Muscle layer of duodenum (tissue), 2 donors: ENCODE data around the gene HSD17B14.

Experiments used
- H3K27ac ChIP-seq: one replicate; pipeline ENCODE4 v1.7.0; 2013; ENCODE audit warnings: mild to moderate bottlenecking, low read length
- H3K27me3 ChIP-seq: one replicate; pipeline ENCODE4 v1.7.0; 2013; ENCODE audit warnings: low read depth, mild to moderate bottlenecking, control low read depth, low read length
- H3K36me3 ChIP-seq, 2 donors: one replicate each; pipeline ENCODE4 v1.7.0; 2013; ENCODE audit warnings: low read length in 2 of 2, control low read depth in 1 of 2, mild to moderate bottlenecking in 1 of 2; ENCODE audit not compliant: insufficient read depth in 2 of 2, control insufficient read depth in 1 of 2
- H3K4me1 ChIP-seq, 2 donors: one replicate each; pipeline ENCODE4 v1.7.0; 2013; ENCODE audit warnings: low read length in 2 of 2, mild to moderate bottlenecking in 2 of 2, control low read depth in 1 of 2, moderate library complexity in 1 of 2; ENCODE audit not compliant: insufficient read depth in 2 of 2, control insufficient read depth in 1 of 2
- H3K4me3 ChIP-seq, 2 donors: one replicate each; pipeline ENCODE4 v1.7.0; 2013; ENCODE audit warnings: low read length in 2 of 2, low read depth in 1 of 2, mild to moderate bottlenecking in 1 of 2
- H3K9me3 ChIP-seq, 2 donors: one replicate each; pipeline ENCODE4 v1.7.0; 2013; ENCODE audit warnings: low read length in 2 of 2, control low read depth in 1 of 2, mild to moderate bottlenecking in 1 of 2; ENCODE audit not compliant: control insufficient read depth in 1 of 2
- donor health status: healthy.

Gene HSD17B14

DNA sequence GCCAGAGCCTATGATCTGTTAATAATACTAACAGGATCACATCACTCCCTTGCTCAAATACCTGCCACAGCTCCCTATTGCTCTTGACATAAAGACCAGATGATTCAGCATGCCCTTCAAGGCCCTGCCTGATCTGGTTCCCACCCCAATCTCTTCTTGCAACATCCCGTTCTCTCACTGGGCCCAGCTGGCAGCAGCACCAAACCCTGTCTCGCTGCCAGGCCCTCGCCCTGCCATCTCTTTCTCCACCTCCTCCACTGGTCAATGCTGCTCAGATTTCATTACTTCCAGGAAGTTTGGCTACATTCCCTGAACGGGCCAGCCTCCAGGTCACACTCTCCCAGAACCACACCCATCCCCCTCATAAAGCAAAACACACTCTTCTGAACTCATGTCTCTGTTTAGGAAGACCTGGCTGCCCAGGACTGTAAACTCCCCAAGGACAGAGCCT is 16.9 kb downstream of the HSD17B14 start:
- Histone ChIP-seq H3K9me3 (no peaks in the 10 kb centered on the region), H3K27ac (no peak overlapping the region), H3K27me3 (no peaks in the 10 kb centered on the region), H3K4me3 (no peak overlapping the region), H3K36me3 (no peaks in the 10 kb centered on the region), H3K4me1 (no peaks in the 10 kb centered on the region)

DNA sequence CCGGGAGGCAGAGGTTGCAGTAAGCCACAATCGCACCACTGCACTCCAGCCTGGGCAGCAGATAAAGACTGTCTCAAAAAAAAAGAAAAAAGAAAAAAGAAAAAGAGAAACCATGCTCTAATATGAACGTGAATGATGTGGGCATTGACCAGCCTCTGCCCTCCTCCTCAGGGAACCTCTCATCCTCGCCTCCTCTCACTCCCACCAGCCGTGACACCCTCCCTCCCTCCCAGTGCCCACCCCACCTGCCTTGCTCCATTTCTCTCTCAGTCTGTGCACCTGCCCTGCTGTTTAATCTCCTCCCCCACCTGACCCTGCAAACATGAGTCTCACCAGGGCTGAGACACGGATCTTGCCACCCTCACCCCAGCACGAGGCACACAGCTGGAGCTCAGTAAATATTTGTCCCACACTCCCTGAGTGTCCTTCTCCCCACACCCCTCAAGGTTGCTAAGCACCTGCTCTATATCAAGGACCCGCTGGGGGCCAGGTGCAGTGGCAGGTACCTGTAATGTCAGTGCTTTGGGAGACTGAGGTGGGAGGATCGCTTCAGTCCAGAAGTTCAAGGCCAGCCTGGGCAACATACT is 18.0 kb downstream of the HSD17B14 start:
- no peaks in the 10 kb centered on the region for H3K4me1 ChIP-seq
- H3K27me3 ChIP-seq, result no peaks in the 10 kb centered on the region
- H3K9me3 ChIP-seq, result no peaks in the 10 kb centered on the region
- no peak overlapping the region for H3K4me3 ChIP-seq
- H3K36me3 ChIP-seq, result no peaks in the 10 kb centered on the region
- H3K27ac ChIP-seq, result no peak overlapping the region

DNA sequence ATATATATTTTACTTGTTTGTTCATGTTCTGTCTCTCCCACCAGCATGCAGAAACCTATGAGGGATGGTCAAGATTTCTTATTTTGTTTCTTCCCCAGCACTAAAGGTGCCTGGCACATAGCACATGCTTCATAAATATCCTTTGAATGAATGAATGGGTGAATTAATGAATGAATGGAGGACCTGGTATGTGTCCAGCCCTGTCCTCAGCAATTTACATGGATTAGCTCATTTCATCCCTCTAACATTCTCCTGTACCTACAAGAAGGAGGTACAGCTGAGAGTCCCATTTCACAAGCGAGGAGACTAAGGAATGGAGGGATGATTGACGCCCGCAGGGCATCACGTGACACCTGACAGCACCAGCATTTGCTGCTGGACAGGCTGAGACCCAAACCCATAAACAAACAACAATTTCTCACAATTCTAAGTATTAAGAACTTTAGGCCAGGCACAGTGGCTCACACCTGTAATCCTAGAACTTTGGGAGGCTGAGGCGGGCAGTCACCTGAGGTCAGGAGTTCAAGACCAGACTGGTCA is 18.6 kb downstream of the HSD17B14 start:
- H3K9me3 ChIP-seq, result no peaks in the 10 kb centered on the region
- no peaks in the 10 kb centered on the region for H3K36me3 ChIP-seq
- no peaks in the 10 kb centered on the region for H3K27me3 ChIP-seq
- no peak overlapping the region for H3K27ac ChIP-seq
- peaks cover 0 to under 1% of the 10 kb centered on the region in 2 donors for H3K4me1 ChIP-seq
- no peak overlapping the region for H3K4me3 ChIP-seq

DNA sequence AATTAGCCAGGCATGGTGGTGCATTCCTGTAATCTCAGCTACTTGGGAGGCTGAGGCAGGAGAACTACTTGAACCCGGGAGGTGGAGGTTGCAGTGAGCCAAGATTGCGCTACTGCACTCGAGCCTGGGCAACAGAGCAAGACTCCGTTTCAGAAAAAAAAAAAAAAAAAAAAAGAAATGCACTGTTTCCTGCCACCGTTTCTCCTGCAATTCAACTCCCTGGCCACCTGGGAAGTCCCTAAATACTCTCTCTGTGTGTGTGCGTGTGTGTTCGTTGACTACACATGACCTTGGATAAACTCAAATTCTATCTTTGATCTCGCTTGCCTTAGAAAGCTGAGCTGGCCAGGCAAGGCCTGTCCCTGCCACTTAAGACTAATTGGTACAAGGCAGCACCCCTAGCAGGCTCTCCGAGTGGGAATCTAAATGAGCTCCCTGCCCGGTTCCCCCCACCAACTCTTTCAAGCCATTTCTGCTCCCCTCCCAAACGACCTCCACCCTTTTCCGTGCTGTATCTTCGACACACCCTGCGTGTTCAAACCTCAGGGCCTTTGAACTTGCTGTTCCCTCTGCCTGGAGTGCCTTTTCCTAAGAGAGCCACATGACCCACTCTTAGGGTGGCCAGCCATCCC is 20.3 kb downstream of the HSD17B14 start:
- H3K4me3 ChIP-seq, result no peak overlapping the region
- H3K27ac ChIP-seq, result peak overlapping the region; percentile 14
- H3K9me3 ChIP-seq, result no peaks in the 10 kb centered on the region
- no peaks in the 10 kb centered on the region for H3K27me3 ChIP-seq
- H3K36me3 ChIP-seq, result no peaks in the 10 kb centered on the region
- H3K4me1 ChIP-seq, result peaks cover 0 to 5% of the 10 kb centered on the region in 2 donors

DNA sequence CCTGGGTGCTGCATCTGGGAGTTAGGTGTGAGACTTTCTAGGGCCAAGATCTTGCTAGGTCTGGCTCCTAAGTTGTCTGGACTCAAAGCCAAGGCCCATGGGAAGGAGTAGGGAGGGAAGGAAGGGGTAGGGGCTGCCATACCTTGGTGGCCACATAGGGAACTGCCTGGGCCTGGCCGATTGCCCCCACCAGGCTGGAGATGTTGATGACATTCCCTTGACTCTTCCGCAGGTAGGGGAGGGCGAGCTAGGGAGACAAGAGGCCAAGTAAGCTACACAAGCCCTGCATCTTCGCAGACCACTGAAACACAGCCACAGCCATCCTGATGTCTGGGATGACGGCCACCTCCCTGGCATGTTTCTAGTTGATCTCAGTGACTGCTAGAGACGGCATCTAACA is 21.4 kb downstream of the HSD17B14 start:
- Histone ChIP-seq H3K27ac (no peak overlapping the region), H3K36me3 (no peaks in the 10 kb centered on the region), H3K4me3 (no peak overlapping the region), H3K27me3 (no peaks in the 10 kb centered on the region), H3K4me1 (peaks cover 0 to 14% of the 10 kb centered on the region in 2 donors), H3K9me3 (no peaks in the 10 kb centered on the region)

DNA sequence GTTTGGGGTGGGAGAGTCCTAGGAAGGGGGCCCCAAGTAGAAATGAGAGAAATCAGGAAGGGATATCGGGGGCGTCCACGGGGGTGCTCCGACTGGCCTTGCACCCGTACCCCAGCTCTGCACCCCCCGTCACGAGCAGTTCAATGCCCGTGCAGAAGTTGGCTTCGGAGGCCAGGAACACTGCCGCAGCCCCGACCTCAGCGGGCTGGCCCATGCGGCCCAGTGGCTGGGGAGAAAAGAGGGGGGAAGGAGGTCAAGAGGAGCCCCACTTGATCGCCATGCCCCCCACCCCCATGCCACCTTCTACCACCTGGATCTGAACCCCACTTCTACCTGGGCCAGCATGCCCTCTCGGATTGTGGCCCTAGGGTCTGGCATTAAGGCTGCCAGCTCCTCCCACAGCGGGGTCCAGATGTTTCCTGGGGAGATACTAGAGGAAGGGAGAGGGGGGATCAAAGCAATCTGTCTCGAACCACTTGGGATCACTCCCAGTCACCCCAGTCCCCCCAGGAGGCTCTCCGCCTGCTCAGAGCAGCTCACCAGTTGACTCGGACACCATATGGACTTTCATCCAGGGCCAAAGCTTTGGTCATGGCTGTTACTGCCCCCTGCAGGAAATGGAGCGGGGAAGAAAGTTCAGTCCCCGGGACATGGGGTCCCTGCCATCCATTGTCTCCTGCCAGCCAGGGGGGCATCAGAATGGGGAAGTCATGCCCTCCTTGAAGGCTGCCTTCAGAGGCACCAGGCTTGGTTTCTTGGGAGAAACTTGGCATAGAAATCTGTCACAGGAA is 23.0 kb downstream of the HSD17B14 start:
- Histone ChIP-seq H3K4me3 (no peak overlapping the region), H3K4me1 (peaks cover 0 to 15% of the 10 kb centered on the region in 2 donors), H3K36me3 (no peaks in the 10 kb centered on the region), H3K27ac (no peak overlapping the region), H3K9me3 (no peaks in the 10 kb centered on the region), H3K27me3 (no peaks in the 10 kb centered on the region)

DNA sequence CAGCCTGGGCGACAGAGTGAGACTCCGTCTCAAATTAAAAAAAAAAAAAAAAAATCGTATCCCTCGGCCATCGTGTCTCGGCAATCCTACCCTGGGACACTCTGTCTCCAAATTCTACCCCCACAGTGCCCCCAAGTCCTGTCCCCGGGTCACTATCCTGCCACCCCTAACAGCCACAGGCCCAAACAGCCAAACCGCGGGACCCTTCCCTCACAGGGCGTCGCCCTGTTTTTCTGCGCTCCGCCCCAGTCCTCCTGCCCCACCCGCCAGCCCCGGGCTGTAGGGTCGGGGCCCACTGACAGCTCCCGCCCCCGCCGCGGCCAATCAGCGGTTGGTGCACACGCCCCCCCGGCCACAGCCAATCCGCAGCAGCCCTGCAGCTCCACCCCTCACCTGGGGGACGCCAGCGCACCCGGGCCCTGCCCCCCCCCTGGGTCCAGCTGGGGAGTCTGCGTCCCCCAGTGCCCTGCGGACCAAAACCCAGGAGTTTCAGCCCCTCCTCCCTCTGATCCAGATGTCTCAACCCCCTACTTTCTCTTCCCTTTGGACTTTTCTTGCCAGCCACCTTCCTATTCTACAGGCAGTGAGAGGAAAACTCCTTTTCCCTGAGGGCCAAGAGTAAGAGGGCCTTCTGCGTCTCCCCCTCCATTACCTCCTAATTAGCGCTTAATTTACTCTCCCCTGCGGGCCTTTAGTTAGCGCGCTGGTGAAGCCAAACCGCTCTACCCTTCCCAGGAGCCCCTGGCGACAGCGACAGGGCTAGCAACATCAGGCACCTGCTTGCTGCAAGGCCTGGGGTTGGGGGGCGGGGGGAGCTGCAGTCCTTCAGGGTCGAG is 24.0 kb downstream of the HSD17B14 start:
- Histone ChIP-seq H3K9me3 (no peaks in the 10 kb centered on the region), H3K36me3 (peaks cover 0 to 7% of the 10 kb centered on the region in 2 donors), H3K27ac (no peak overlapping the region), H3K27me3 (no peaks in the 10 kb centered on the region), H3K4me1 (peaks cover 0 to 15% of the 10 kb centered on the region in 2 donors), H3K4me3 (peak overlapping the region; percentile 40 to 56)

DNA sequence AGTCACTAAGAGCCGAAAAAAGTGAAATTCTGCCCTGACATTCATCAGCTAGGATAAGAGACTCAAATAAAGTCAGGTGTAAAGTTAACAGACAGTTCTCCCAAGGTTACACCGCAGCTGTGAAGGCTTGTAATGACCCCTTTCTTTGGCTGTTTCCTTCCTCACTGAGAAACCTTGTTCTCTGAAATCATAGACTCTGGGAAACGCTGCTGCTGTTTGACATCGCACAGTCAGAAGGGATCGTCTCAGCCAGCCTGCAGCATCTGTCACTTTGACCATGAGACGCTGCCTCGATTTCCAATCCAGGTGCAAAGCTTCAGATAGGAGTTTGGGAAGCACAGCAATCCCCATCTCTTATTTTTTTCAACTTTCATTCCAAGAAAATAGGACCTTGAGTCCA is 26.1 kb downstream of the HSD17B14 start:
- H3K27ac ChIP-seq, result peak overlapping the region; percentile 31
- no peaks in the 10 kb centered on the region for H3K27me3 ChIP-seq
- peak overlapping the region; percentile 62 to 82 for H3K4me3 ChIP-seq
- no peaks in the 10 kb centered on the region for H3K9me3 ChIP-seq
- H3K4me1 ChIP-seq, result peaks cover 0 to 21% of the 10 kb centered on the region in 2 donors
- peaks cover 0 to 7% of the 10 kb centered on the region in 2 donors for H3K36me3 ChIP-seq

DNA sequence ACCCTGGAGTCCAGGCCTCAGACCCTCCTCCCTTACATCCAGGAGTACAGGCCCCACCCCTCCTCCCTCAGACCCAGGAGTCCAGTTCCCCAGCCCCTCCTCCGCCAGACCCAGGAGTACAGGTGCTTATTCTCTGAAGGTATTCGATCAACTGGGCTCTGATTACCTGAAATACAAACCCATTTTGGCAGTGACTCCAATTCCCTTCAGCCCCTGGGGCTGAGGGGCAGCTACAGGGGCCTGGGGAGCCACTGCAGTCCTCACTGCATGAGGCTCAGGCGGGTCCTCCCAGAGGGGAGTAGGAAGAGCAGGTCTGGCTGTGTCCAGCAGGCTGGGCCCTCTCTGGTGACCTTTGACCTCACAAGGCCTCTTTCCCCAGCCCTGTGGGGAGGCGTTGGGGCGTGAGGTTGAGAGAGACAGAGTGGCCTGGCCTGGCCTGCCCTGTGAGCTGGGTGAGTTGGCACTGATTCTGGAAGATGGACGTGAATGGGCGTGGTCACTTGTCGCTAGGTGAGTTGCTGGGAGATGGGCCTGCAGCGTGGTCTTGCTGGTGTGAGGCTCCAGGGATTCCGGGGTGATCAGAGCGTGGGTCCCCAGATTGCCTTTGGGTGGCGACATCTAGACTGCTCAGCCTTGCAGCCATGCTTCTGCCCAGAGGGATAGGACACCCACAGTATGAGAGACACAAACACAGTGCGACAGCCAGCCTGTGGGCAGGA is 28.5 kb downstream of the HSD17B14 start:
- Histone ChIP-seq H3K27ac (peak overlapping the region; percentile 60), H3K36me3 (peaks cover 0 to 7% of the 10 kb centered on the region in 2 donors), H3K4me3 (peak overlapping the region in 1 of 2 donors; percentile 21)

DNA sequence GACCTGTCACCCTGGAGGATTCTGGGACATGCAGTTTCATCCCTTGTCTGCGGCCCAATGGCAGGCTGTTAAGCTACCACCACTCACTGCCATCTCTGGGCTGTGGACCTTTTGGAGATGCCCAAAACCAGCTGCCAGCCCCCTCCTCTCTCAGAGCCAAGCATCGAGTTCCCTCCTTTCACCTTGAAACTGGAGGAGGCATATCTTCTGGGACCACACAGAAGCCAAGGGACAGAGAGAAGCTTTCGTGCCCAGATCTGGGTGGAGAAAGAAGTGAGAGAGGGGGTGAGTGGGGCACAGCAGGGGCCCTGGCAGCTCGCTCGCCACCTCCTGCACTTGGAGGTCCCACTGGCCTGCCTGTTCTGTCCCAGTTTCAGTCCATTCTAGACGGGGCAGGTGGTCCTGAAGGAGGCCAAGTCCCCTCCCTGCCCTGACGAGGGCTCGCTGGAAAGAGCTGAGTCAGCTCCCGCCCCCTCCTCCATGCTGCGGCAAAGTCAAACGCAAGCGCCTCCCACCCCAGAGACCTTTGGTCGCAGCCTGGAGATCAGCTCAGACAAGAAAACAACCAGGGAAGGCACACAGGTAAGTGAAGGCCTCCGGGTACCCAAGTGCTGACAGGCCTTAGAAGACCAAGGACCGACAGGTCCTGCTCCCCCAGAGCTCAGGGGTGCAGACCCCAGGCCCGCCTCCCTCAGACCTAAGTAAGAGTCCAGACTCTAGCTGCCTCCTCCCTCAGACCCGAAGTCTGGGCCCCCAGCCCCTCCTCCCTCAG is 29.3 kb downstream of the HSD17B14 start:
- no peaks in the 10 kb centered on the region for H3K9me3 ChIP-seq
- H3K4me1 ChIP-seq, result peaks cover 0 to 16% of the 10 kb centered on the region in 2 donors
- H3K27ac ChIP-seq, result peak overlapping the region; percentile 60
- no peaks in the 10 kb centered on the region for H3K27me3 ChIP-seq
- peak overlapping the region in 1 of 2 donors; percentile 21 for H3K4me3 ChIP-seq
- H3K36me3 ChIP-seq, result peaks cover 0 to 7% of the 10 kb centered on the region in 2 donors

More for the DNA sequence above, 28.5 kb downstream of the HSD17B14 start:
- Histone ChIP-seq H3K27me3 (no peaks in the 10 kb centered on the region), H3K4me1 (peaks cover 0 to 21% of the 10 kb centered on the region in 2 donors), H3K9me3 (no peaks in the 10 kb centered on the region)
